Myocyte (in vitro differentiated cells): ENCODE results near the gene TPM4. TPM values are rescaled to one million over a fixed set of nuclear protein-coding genes. Genes with fewer than 3 reads are reported as not detected.

Experiments used
- DNase-seq: peaks from one replicate; pipeline ENCODE4 v3.0.0-alpha.2; 2012; ENCODE audit warnings: low read depth
- total RNA-seq: library from RNA; depleted of rRNA; stranded (reverse); fragments of >200 nt; gene quantifications from 2 replicates; pipeline ENCODE4 v1.2.3, GENCODE V29; 2014

The TPM4 gene
- total RNA-seq, 1 donor from 2014 or later, result 324 TPM

DNA sequence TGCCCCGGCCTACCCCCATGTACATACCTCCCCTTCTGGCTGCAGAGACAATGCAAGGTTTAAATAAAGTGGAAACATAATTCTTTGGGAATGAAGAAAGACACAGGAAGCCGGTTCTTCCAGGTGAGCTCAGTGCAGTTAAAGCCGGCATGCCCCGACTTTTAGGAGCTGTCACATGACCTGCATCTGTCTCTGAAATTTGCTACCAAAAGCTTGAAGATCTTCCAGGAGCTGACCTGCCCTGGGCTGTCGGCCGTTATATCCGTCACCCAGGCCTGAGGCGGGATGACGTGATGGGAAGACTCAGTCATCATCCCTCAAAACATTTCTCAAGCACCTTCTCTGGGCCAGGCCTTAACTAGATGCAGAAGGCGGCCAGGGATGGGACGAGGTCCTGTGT is 45.7 kb downstream of the TPM4 start:
- DNase-seq, result no peak

GRCh38 chr19:16124953-16125352 is 48.7 kb downstream of the TPM4 start:
- no peak for DNase-seq

DNA sequence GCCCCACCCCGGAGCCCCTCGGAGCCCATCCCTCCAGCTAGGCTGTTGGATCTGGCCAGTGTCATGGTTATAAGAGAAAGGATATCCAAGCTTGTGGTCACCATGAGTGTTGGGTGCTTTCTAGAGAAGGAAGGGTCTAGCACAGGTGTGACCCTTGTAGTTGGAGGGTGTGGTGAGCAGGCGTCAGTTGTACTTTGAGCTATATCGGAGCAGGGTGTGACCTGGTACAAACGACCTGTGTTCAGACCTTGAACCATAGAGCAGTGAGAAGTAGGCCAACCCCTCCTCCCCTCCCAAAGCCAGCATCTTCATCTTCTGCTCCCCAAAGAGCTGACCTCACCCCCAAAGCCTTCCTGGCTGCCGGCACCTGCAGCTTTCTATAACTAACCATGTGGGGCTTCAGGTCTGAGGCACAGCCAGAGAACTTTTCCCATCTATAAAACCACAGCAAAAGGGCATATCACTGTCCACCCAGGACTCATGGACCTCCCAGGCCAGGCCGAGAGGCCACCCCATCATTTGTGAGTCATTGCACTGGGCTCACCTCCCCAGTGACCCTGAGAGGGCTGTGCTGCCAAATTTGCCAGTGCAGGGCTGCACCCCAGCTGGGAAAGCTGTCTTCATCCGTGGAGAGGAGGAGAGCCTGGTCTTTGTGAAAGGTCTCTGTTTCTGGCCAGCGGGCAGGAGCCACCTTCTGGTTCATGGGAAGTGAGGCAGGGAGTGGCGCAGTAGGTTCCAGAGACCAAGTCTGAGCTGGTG is 49.6 kb downstream of the TPM4 start:
- no peak for DNase-seq

DNA sequence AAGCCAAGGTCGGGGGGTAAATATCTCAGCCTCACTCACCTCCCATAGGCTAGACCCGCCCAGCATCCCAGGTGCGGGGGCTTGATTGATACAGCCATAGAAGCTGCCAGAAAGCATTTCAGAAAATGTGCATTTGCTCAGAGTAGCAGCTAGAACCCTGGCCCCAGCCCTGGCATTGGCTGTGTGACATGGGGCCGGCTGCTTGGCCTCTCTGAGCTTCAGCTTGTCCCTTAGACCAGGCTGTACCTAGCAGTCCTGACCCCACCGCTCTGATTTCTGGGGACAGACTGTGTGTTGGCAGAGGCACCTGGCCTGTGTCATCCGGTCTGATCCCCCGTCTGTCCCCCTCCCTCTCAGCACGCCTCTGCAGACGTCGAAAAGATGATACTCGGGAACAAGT is 50.8 kb downstream of the TPM4 start:
- no peak for DNase-seq

DNA sequence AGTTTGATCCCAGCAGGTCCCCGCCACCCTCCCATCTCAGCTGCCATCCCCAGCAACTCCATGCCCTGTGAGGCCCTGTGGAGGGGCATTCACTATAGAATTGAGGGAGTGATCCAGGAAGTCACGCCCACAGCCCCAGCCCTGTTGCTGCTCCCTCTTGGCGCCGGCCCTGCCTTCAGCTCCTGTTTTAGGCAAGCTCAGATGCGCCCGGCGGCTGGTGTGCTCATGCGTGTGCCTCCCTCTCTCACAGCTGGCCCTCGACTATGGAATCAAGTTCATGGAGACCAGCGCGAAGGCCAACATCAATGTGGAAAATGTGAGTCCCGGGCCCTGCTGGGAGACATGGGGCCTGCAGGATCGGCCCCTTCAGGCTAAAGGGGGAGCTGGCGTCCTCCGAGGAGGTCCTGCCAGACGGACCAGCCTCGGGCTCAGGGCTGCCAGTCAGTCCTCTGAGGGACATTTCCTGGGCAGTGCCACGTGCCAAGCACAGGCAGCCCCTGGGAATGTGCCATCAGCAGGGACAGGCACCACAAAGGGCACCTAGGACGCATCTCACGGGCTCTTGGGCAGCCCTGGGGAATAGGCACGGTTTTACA is 51.6 kb downstream of the TPM4 start:
- no peak for DNase-seq

GRCh38 chr19:16131648-16132047 is 55.4 kb downstream of the TPM4 start:
- no peak for DNase-seq

DNA sequence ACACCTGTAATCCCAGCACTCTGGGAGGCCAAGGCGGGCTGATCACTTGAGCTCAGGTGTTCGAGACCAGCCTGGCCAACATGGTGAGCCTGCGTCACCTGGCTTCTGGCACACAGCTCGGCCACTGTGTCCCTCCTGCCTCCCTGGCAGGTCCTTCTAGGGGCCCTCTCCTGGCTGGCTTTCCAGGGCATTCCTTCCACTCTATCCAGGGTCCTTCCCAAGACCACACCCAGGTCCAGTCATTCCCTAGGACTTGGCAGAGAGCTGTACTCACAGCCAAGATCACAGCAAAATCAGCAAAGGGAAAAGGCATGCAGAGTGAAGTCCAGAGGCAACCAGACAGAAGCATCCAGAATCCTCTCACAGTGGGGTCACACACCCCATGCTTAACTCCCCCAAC is 57.5 kb downstream of the TPM4 start:
- no peak for DNase-seq

GRCh38 chr19:16134510-16134909 is 58.2 kb downstream of the TPM4 start:
- no peak for DNase-seq

GRCh38 chr19:16135430-16136127 is 59.3 kb downstream of the TPM4 start:
- no peak for DNase-seq

GRCh38 chr19:16136185-16136999 is 60.1 kb downstream of the TPM4 start:
- DNase-seq, result no peak

DNA sequence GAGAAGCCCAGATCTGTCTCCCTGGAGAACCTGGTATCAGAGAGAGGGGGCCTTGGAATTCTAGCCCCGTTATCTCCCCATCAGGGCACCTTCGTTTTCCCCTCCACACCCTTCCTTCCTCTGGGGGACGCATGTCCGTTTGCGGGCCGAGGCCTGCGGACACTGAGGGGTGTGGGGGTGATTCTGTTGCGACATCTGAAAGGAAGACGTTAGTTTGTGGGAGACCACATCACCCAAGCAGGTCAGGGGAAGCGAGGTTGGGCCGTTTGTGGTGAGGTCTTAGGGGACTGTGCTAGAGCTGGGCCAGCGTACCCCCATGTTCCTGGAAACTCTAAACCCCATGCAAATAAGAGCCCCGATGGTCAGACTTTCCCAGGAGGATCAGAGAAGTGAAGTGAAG is 63.5 kb downstream of the TPM4 start:
- DNase-seq, result no peak

GRCh38 chr19:16141043-16141442 is 64.7 kb downstream of the TPM4 start:
- DNase-seq, result no peak

DNA sequence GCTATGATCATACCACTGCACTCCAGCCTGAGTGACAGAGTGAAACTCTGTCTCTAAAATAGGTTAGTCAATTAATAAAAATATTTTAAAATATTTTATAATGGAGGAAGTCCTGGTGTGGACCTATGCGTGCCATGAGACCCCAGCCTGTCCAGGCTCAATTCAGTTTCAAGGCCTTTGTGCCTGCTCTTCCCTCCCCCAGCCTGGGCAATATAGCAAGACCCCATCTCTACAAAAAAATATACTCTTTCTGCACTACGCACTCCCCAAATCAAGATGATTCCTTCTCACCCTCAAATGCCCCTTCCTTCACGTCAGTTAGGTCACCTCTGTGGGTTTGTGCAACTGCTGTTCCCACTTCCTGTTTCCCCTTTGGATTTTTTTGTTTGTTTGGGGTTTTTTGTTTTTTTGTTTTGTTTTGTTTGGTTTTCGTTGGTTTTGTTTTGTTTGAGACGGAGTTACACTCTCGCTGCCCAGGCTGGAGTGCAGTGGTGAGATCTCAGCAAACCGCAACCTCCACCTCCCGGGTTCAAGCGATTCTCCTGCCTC is 65.8 kb downstream of the TPM4 start:
- no peak for DNase-seq

DNA sequence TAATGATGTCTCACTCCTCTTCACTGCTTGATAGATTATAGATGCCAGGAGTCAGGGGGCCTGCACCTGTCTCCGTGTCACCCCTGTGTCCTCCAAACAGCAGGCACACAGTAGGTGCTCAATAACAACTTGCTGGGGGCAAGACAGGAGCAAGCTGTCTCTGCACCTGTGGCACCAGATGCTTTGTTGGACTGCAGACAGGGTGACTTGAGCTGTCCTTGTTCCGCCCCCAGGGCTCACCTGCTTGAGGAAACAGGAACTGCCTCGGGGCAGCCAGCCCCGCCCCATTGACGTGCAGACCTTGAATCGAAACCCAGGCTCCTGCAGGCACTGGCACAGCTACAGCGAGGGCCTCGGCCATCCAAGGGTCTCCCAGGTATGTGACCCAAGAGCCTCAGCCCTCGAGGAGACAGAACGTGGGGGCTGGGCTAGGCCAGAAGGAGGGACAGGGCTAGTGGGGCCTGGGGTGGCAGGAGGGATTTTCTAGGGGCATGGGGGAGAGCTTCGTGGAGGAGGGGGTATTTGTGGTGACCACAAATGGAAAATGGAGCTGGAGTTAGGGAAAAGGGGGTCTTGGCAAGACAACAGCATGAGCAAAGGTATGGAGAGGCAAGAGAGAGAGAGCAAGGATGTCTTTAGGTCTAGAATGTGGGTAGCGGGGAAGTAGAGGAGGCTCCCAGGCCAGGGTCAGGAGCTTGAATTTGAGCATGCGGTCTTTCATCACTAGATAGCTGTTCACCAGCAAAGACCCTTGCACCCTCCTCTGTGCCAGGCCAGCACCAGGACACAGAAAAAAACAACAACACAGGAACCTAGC is 67.3 kb downstream of the TPM4 start, which contains the start of gene HSH2D:
HSH2D (plus strand) TSS at position 287 of the 817 bp plus-strand sequence. CDS start 5,066 bp downstream, outside the sequence.
- DNase-seq, result no peak

- no peak for DNase-seq
Observed at GRCh38 chr19:16144216-16144581, 67.9 kb downstream of the TPM4 start.

GRCh38 chr19:16146112-16146511 is 69.8 kb downstream of the TPM4 start:
- no peak for DNase-seq

- no peak for DNase-seq
Observed at GRCh38 chr19:16148443-16149229, 72.3 kb downstream of the TPM4 start.
